22Rv1 (cell line): Measurements from ENCODE around the gene CDK18.

Experiments
- CTCF ChIP-seq: fragments of 450-650 bp; IDR thresholded peaks from 2 replicates; pipeline ENCODE4 v1.5.1; 2017; ENCODE audit warnings: mild to moderate bottlenecking
- ZFX ChIP-seq: fragments of 450-650 bp; IDR thresholded peaks from 2 replicates; pipeline ENCODE4 v1.6.1; 2017; ENCODE audit warnings: antibody characterized with exemption, borderline replicate concordance

DNA sequence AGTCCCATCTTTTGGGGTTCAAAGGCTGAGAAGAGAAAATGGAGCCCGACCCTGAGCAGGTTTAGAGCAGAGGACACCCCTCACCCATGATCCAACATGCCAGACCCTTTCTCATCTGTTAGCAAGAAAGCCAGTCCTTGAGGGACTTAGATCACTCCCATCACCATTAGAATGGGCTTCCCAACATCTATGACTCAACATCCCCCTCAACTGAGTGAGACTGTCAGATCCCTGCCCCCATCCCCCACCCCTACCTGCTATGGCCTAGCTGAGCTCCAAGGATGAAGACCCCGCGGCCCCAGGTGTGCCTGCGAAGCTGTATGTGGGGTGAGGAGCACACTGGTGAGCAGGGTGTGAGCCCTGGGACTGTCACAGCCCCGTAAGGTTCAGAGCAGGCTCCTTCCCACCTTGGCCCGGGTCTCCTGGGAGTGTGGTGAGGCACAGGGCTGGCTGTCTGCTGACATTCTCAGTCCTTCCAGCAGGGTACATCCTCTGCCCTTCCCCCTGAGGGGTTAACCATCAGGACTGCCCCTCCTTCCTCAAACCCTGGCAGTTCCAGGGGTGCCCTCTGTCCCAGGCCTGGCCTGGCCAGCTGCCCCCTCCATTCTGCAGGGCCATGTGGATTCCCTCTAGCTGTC is 27.2 kb upstream of the CDK18 start:
- TF ChIP-seq CTCF (no peak), ZFX (no peak)
